ENCODE data around the gene USP3. TPM values are rescaled to one million over a fixed set of nuclear protein-coding genes. Genes with fewer than 3 reads are reported as not detected.
A peak's percentile ranks its signal among the peaks of the same experiment; 100 is the strongest.

Gene USP3
- total RNA-seq, 4 donors from 2014 or later, result 56.1 to 93.0 (median 73.7) TPM

DNA sequence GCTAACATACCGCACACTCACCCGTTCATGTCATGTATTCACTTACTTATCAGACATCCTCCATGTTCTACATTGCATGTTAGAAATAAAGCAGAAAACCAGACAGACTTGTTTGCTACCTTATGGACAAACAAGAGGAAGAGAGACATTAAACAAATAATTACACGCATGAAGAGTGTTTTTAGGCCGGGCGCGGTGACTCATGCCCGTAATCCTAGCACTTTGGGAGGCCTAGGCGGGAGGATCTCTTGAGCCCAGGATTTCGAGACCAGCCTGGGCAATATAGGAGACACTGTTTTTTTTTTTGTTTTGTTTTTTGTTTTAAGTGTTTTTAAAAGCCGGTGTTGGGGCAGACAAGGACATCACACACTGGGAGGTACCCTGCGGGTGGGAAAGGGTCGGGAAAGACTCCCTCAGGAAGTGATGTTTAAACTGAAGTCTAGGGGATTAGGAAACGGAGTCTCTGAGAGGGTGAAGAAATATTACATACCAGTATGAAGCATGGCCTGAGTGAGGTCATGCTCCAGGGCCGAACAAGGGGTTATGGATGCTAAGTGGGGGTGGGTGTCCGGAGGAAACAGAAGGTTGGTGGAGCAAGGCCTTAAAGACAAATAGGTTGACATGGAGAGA is 2.1 kb upstream of the USP3 start:
- intact Hi-C loops (cut with DNase I; ENCODE audit: low total_unique reads) (loop anchor here (2.0 to 5.0 kb wide), 2 partner anchors 35 to 100 kb away; no protein-coding TSS in a partner anchor), in situ Hi-C loops (cut with MboI; ENCODE audit: low pct_ligation_motif_present in 1 of 4, low pct_unique_long_range_greater_than_20kb in 1 of 4, low sequenced_read_pairs in 3 of 4) (no loop called here)
- DNase-seq, result peak; percentile 52
- no peaks in the 10 kb centered on the region for H3K9me3 ChIP-seq
- H3K27me3 ChIP-seq, result no peaks in the 10 kb centered on the region
- 56 to 66% methylated on average over 15 of the region's 15 CpGs for WGBS, 2 donors (ENCODE audit: low coverage in 1 of 2)
- H3K4me1 ChIP-seq, result peaks cover 22 to 67% (median 40%) of the 10 kb centered on the region in 4 donors
- no peak for TF ChIP-seq POLR2A (IDR thresholded peaks at IDR 0.05)
- no peak for TF ChIP-seq CTCF (IDR thresholded peaks at IDR 0.05)
- no peak for TF ChIP-seq EP300 (IDR thresholded peaks at IDR 0.05; ENCODE audit: low read depth)
- TF ChIP-seq POLR2AphosphoS5 (IDR thresholded peaks at IDR 0.05), result peak in 1 of 3 donors; percentile 10
- peak overlapping the region; percentile 98 to 100 (median 98) for H3K27ac ChIP-seq
- H3K4me3 ChIP-seq, result no peak overlapping the region
- no peaks in the 10 kb centered on the region for H3K36me3 ChIP-seq

DNA sequence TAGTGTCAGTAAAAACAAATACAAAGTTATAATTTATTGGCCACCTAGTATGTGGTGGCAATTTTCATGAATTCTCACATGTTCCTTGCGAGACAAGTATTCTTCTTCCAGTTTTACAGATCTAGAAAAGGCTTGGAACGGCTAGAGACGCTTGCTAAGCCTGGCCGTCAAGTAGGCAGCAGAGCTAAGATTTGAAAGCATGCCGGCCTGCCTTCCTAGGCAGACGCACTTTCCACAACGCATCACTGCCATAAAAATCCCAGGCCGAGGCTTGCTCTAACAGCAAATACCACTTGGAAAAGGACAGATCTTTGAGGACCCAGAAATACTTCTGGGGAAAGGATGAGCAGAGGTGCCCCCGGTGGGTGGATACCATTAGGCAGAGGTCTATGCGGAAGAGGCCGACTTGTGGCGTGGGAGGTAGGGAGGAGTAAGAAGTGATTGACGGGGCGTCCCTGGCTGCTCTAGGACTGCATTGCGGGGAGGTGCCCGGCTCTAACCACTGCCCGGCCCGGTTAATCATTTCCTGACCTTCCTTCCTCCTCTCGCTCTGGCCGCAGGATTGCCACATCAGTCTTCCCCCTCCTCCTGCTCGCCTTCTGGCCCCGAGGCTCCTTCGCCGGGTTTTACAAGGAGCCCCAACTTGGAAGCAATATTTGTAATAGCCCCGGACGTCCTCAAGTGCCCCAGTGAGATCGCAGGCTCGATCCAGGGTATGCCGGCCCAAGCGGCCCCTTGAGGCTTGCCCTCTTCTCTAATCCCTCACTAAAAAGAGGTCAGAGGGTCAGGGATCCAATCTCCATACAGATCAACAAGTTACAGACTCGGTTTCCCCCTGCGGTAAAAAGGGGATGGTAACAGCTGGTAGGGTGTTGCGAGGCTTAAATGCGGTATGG is 1.3 kb upstream of the USP3 start:
- in situ Hi-C loops (cut with MboI; ENCODE audit: low pct_ligation_motif_present in 1 of 4, low pct_unique_long_range_greater_than_20kb in 1 of 4, low sequenced_read_pairs in 3 of 4) (no loop called here), intact Hi-C loops (cut with DNase I; ENCODE audit: low total_unique reads) (loop anchor here (2.0 to 5.0 kb wide), 2 partner anchors 36 to 99 kb away; no protein-coding TSS in a partner anchor)
- peak; percentile 96 for DNase-seq
- Histone ChIP-seq H3K27me3 (no peaks in the 10 kb centered on the region), H3K4me1 (peaks cover 28 to 74% (median 48%) of the 10 kb centered on the region in 4 donors), H3K4me3 (peak overlapping the region; percentile 41 to 94 (median 91)), H3K9me3 (no peaks in the 10 kb centered on the region), H3K27ac (peak overlapping the region; percentile 98 to 100 (median 98)), H3K36me3 (no peaks in the 10 kb centered on the region)
- TF ChIP-seq EP300 (IDR thresholded peaks at IDR 0.05; ENCODE audit: low read depth) (no peak), CTCF (IDR thresholded peaks at IDR 0.05) (no peak), POLR2A (IDR thresholded peaks at IDR 0.05) (peak; percentile 71), POLR2AphosphoS5 (IDR thresholded peaks at IDR 0.05) (peak; percentile 48 to 79 (median 76))
- WGBS, 2 donors (ENCODE audit: low coverage in 1 of 2), result 14 to 31% methylated on average over 9 to 34 of the region's 34 CpGs

- 0 to 1% methylated on average over 1 to 28 of the region's 28 CpGs for WGBS, 2 donors (ENCODE audit: low coverage in 1 of 2)
- peak overlapping the region; percentile 41 to 94 (median 91) for H3K4me3 ChIP-seq
- TF ChIP-seq POLR2AphosphoS5 (IDR thresholded peaks at IDR 0.05), result no peak
- no peak for TF ChIP-seq POLR2A (IDR thresholded peaks at IDR 0.05)
- TF ChIP-seq CTCF (IDR thresholded peaks at IDR 0.05), result peak in 1 of 5 experiments; percentile 37
- in situ Hi-C loops (cut with MboI; ENCODE audit: low pct_ligation_motif_present in 1 of 4, low pct_unique_long_range_greater_than_20kb in 1 of 4, low sequenced_read_pairs in 3 of 4) (no loop called here), intact Hi-C loops (cut with DNase I; ENCODE audit: low total_unique reads) (loop anchor here (2.0 to 5.0 kb wide), 2 partner anchors 37 to 99 kb away; no protein-coding TSS in a partner anchor)
- peaks cover 33 to 78% (median 52%) of the 10 kb centered on the region in 4 donors for H3K4me1 ChIP-seq
- peak; percentile 77 for DNase-seq
- no peaks in the 10 kb centered on the region for H3K27me3 ChIP-seq
- H3K9me3 ChIP-seq, result no peaks in the 10 kb centered on the region
- H3K36me3 ChIP-seq, result no peaks in the 10 kb centered on the region
- peak overlapping the region; percentile 98 to 100 (median 98) for H3K27ac ChIP-seq
Observed at GRCh38 chr15:63503739-63504246, 600 bp upstream of the USP3 start.

Data from transverse colon (tissue), 4 donors.